H1 (cell line): ENCODE measurements around the gene WDR33. TPM values are rescaled to one million over a fixed set of nuclear protein-coding genes. Genes with fewer than 3 reads are reported as not detected.

Experiments
- CBX5 ChIP-seq: fragments of 300-800, 300-1000 bp; sonication (generic); IDR thresholded peaks from 2 replicates; pipeline ENCODE4 v1.7.1; 2016; ENCODE audit warnings: antibody characterized with exemption, low read length, low read depth
- FOSL1 ChIP-seq: IDR thresholded peaks from 2 replicates; pipeline ENCODE4 v1.6.1; 2011; ENCODE audit warnings: mild to moderate bottlenecking, low read depth, low read length, moderate library complexity; ENCODE audit not compliant: insufficient read depth
- POLR2A ChIP-seq, 2 experiments: IDR thresholded peaks; 1 replicate in 1 of 2; 2 replicates in 1 of 2; pipeline ENCODE4 v1.6.1; 2011; ENCODE audit warnings: low read depth in 2 of 2, low read length in 2 of 2, mild to moderate bottlenecking in 2 of 2; ENCODE audit errors: control extremely low read depth in 1 of 2
- RBBP5 ChIP-seq: IDR thresholded peaks from 2 replicates; pipeline ENCODE4 v1.7.1; 2012; ENCODE audit warnings: low read depth, mild to moderate bottlenecking, inconsistent platforms, low read length, moderate library complexity, borderline replicate concordance
- RFX5 ChIP-seq: IDR thresholded peaks from 2 replicates; pipeline ENCODE4 v1.6.1; 2011; ENCODE audit warnings: low read depth, low read length, improper control_type of control experiment, borderline replicate concordance
- SIN3A ChIP-seq, 2 experiments: IDR thresholded peaks in 1 of 2; conservative IDR thresholded peaks in 1 of 2; 2 replicates each; pipeline ENCODE4 v1.6.1; 2011 to 2012; ENCODE audit warnings: low read length in 2 of 2, improper control_type of control experiment in 1 of 2, low read depth in 1 of 2, mild to moderate bottlenecking in 1 of 2
- SIX5 ChIP-seq: IDR thresholded peaks from 2 replicates; pipeline ENCODE4 v1.6.1; 2011; ENCODE audit warnings: mild to moderate bottlenecking, low read depth, low read length
- TAF1 ChIP-seq: IDR thresholded peaks from 2 replicates; pipeline ENCODE4 v1.6.1; 2011; ENCODE audit warnings: mild to moderate bottlenecking, low read depth, low read length
- TCF12 ChIP-seq: IDR thresholded peaks from 2 replicates; pipeline ENCODE4 v1.6.1; 2011; ENCODE audit warnings: low read depth, mild to moderate bottlenecking, low read length
- ZNF274 ChIP-seq: IDR thresholded peaks from 2 replicates; pipeline ENCODE4 v1.7.0; 2012; ENCODE audit warnings: low read length, borderline replicate concordance; ENCODE audit errors: extremely low read depth
- polyA plus RNA-seq, 7 experiments: library from polyadenylated mRNA; depleted of rRNA in 3 of 7; stranded (reverse) in 5 of 7; unstranded in 2 of 7; fragments of >200 nt in 5 of 7; fragments of 200-250 nt in 2 of 7; gene quantifications; 1 replicate in 5 of 7; 2 replicates in 1 of 7; 4 replicates in 1 of 7; pipeline versions ENCODE4 v1.2.1 to v1.2.3, GENCODE V29; 2011 to 2013; ENCODE audit warnings: missing spikeins in 2 of 7, mixed read lengths in 2 of 7
- total RNA-seq: library from RNA; stranded (reverse); fragmentation: NEBNext Ultra II Directional; extraction: Animal tissue kit (Norgen Biotek cat#: 25700); gene quantifications from 2 replicates; pipeline ENCODE4 v1.2.1, GENCODE V29; 2021
- TF ChIP-seq, protein P1 (sequence below): fragments of 300-600 bp; sonication (generic); IDR thresholded peaks from 2 replicates; pipeline ENCODE4 v1.7.1; 2012; ENCODE audit warnings: low read length, moderate library complexity, mild to moderate bottlenecking, inconsistent platforms; ENCODE audit not compliant: insufficient replicate concordance

WDR33 gene
- total and polyA plus RNA-seq, 2 of the 8 experiments (the other 6 are each of a cell fraction or from before 2014, with no cell fraction given), result 18.1 to 82.7 TPM

DNA sequence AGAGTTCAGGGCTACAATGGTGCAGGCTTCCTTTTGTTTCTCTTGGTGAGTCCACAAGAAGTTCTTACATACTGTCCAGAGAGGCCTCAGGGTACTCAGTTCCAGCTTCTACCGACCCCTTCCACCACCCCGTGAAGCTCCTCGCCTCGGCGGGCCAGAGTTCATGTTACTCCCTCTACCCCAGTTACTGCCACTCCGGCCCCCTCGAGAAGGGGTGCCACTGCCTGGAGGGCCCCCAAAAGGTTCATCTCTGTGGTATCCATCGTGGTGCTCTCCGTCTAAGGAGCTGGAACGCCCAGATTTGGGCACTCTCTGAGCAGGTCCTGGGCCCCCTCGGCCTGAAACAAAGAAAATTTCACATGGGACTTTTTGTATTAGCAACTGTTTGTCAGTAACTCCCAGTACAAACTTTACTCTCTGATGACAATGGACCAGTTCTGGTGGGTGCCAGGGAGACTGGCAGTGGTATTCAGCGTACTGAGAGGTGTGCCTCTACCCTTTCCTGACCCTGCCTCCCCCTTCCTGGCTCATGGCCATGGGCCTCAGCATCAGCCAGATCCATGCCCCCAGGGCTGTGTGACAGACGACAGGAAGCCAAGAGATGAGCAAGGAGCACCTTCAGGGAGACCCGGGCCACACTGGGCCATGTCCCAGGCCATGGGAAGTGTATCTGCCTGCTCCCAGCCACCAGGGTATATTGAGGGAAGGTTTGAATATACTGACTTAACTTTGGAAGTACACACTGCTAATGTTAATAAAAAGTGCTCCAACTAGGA lies 104.6 kb downstream of the WDR33 start (continued):
- TF ChIP-seq, protein P1, sequence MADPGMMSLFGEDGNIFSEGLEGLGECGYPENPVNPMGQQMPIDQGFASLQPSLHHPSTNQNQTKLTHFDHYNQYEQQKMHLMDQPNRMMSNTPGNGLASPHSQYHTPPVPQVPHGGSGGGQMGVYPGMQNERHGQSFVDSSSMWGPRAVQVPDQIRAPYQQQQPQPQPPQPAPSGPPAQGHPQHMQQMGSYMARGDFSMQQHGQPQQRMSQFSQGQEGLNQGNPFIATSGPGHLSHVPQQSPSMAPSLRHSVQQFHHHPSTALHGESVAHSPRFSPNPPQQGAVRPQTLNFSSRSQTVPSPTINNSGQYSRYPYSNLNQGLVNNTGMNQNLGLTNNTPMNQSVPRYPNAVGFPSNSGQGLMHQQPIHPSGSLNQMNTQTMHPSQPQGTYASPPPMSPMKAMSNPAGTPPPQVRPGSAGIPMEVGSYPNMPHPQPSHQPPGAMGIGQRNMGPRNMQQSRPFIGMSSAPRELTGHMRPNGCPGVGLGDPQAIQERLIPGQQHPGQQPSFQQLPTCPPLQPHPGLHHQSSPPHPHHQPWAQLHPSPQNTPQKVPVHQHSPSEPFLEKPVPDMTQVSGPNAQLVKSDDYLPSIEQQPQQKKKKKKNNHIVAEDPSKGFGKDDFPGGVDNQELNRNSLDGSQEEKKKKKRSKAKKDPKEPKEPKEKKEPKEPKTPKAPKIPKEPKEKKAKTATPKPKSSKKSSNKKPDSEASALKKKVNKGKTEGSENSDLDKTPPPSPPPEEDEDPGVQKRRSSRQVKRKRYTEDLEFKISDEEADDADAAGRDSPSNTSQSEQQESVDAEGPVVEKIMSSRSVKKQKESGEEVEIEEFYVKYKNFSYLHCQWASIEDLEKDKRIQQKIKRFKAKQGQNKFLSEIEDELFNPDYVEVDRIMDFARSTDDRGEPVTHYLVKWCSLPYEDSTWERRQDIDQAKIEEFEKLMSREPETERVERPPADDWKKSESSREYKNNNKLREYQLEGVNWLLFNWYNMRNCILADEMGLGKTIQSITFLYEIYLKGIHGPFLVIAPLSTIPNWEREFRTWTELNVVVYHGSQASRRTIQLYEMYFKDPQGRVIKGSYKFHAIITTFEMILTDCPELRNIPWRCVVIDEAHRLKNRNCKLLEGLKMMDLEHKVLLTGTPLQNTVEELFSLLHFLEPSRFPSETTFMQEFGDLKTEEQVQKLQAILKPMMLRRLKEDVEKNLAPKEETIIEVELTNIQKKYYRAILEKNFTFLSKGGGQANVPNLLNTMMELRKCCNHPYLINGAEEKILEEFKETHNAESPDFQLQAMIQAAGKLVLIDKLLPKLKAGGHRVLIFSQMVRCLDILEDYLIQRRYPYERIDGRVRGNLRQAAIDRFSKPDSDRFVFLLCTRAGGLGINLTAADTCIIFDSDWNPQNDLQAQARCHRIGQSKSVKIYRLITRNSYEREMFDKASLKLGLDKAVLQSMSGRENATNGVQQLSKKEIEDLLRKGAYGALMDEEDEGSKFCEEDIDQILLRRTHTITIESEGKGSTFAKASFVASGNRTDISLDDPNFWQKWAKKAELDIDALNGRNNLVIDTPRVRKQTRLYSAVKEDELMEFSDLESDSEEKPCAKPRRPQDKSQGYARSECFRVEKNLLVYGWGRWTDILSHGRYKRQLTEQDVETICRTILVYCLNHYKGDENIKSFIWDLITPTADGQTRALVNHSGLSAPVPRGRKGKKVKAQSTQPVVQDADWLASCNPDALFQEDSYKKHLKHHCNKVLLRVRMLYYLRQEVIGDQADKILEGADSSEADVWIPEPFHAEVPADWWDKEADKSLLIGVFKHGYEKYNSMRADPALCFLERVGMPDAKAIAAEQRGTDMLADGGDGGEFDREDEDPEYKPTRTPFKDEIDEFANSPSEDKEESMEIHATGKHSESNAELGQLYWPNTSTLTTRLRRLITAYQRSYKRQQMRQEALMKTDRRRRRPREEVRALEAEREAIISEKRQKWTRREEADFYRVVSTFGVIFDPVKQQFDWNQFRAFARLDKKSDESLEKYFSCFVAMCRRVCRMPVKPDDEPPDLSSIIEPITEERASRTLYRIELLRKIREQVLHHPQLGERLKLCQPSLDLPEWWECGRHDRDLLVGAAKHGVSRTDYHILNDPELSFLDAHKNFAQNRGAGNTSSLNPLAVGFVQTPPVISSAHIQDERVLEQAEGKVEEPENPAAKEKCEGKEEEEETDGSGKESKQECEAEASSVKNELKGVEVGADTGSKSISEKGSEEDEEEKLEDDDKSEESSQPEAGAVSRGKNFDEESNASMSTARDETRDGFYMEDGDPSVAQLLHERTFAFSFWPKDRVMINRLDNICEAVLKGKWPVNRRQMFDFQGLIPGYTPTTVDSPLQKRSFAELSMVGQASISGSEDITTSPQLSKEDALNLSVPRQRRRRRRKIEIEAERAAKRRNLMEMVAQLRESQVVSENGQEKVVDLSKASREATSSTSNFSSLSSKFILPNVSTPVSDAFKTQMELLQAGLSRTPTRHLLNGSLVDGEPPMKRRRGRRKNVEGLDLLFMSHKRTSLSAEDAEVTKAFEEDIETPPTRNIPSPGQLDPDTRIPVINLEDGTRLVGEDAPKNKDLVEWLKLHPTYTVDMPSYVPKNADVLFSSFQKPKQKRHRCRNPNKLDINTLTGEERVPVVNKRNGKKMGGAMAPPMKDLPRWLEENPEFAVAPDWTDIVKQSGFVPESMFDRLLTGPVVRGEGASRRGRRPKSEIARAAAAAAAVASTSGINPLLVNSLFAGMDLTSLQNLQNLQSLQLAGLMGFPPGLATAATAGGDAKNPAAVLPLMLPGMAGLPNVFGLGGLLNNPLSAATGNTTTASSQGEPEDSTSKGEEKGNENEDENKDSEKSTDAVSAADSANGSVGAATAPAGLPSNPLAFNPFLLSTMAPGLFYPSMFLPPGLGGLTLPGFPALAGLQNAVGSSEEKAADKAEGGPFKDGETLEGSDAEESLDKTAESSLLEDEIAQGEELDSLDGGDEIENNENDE, result no peak
- TF ChIP-seq CBX5 (no peak), FOSL1 (no peak), TCF12 (no peak), TAF1 (no peak), SIX5 (no peak), SIN3A (conservative IDR thresholded peaks at IDR 0.05 in 1 of 2, IDR thresholded peaks at IDR 0.05 in 1 of 2; ENCODE audit: low read depth in 1 of 2, low read length in 2 of 2) (no peak), RFX5 (no peak), ZNF274 (no peak), RBBP5 (no peak), POLR2A (IDR thresholded peaks at IDR 0.05; ENCODE audit: control extremely low read depth in 1 of 2, low read depth in 2 of 2, low read length in 2 of 2) (no peak)
